H1 (cell line): ENCODE measurements around the gene ISOC2. TPM values are rescaled to one million over a fixed set of nuclear protein-coding genes. Genes with fewer than 3 reads are reported as not detected.
A peak's percentile ranks its signal among the peaks of the same experiment; 100 is the strongest.

ENCODE experiments used
- CTCF ChIA-PET: fragments of 300-600 bp; sonication (Branson Sonifier 250); formaldehyde crosslinking; loops from one replicate; lab custom pipeline; 2021; ENCODE audit not compliant: partially characterized antibody; lab: Charles Lee
- POLR2A ChIA-PET: fragments of 300-600 bp; sonication (Branson Sonifier 250); formaldehyde crosslinking; loops from one replicate; lab custom pipeline; 2021; ENCODE audit warnings: inconsistent platforms; ENCODE audit not compliant: partially characterized antibody; lab: Charles Lee
- DNase-seq, 2 experiments: peaks; one replicate each; pipeline versions ENCODE4 v3.0.0 to v3.0.0-alpha.2; 2010 to 2022; ENCODE audit warnings: low spot score in 2 of 2, low read depth in 1 of 2, mixed read lengths in 1 of 2
- FAIRE-seq: peaks from 2 replicates; lab custom pipeline; 2011; peaks lifted over from hg19 to GRCh38; lab: Jason Lieb, UNC
- H2AFZ ChIP-seq: 2 replicates; pipeline ENCODE4 v1.8.1; 2012; ENCODE audit warnings: low read length, inconsistent platforms
- H2AK5ac ChIP-seq: 2 replicates; pipeline ENCODE4 v1.6.1; 2013; ENCODE audit warnings: low read depth, low read length
- H2BK120ac ChIP-seq: replicated peaks from 2 replicates; pipeline ENCODE3; 2013; ENCODE audit warnings: low read depth, low read length, inconsistent platforms
- H2BK12ac ChIP-seq: 2 replicates; pipeline ENCODE4 v1.6.1; 2013; ENCODE audit warnings: low read depth, low read length
- H2BK15ac ChIP-seq: 2 replicates; pipeline ENCODE4 v1.6.1; 2013; ENCODE audit warnings: low read length
- H2BK20ac ChIP-seq: 2 replicates; pipeline ENCODE4 v1.6.1; 2013; ENCODE audit warnings: low read length
- H2BK5ac ChIP-seq: 2 replicates; pipeline ENCODE4 v1.6.1; 2013; ENCODE audit warnings: low read depth, low read length
- H3K14ac ChIP-seq: 2 replicates; pipeline ENCODE4 v1.6.1; 2013; ENCODE audit warnings: inconsistent platforms; ENCODE audit not compliant: insufficient read length
- H3K18ac ChIP-seq: 2 replicates; pipeline ENCODE4 v1.6.1; 2013; ENCODE audit warnings: low read length; ENCODE audit errors: extremely low read depth
- H3K23ac ChIP-seq: 2 replicates; pipeline ENCODE4 v1.6.1; 2013; ENCODE audit warnings: inconsistent platforms; ENCODE audit not compliant: insufficient read length
- H3K23me2 ChIP-seq: 2 replicates; pipeline ENCODE4 v1.6.1; 2013; ENCODE audit warnings: low read depth, low read length
- H3K27ac ChIP-seq: 2 replicates; pipeline ENCODE4 v1.6.1; 2011; ENCODE audit warnings: low read depth, low read length, inconsistent platforms
- H3K27me3 ChIP-seq, 4 experiments: replicated peaks in 1 of 4; 1 replicate in 1 of 4; 2 replicates in 3 of 4; pipeline versions ENCODE4 v1.6.1 to v1.8.1; 2011 to 2013; ENCODE audit warnings: low read length in 3 of 4, mild to moderate bottlenecking in 3 of 4, inconsistent platforms in 2 of 4, mixed read lengths in 2 of 4, moderate library complexity in 1 of 4; ENCODE audit not compliant: control insufficient read depth in 3 of 4, insufficient read depth in 3 of 4; ENCODE audit errors: extremely low read depth in 1 of 4
- H3K36me3 ChIP-seq, 4 experiments: 2 replicates each; pipeline versions ENCODE4 v1.6.1 to v1.8.1; 2011 to 2013; ENCODE audit warnings: mild to moderate bottlenecking in 4 of 4, low read length in 3 of 4, moderate library complexity in 2 of 4, control low read depth in 1 of 4, inconsistent platforms in 1 of 4; ENCODE audit not compliant: insufficient read depth in 4 of 4, control insufficient read depth in 2 of 4
- H3K4ac ChIP-seq: replicated peaks from 2 replicates; pipeline ENCODE3; 2013; ENCODE audit warnings: low read length, low read depth, mixed read lengths, inconsistent platforms; ENCODE audit not compliant: insufficient read length
- H3K4me1 ChIP-seq, 4 experiments: replicated peaks in 1 of 4; 1 replicate in 1 of 4; 2 replicates in 3 of 4; pipeline versions ENCODE4 v1.6.1 to v1.8.1; 2011 to 2013; ENCODE audit warnings: low read length in 3 of 4, inconsistent platforms in 2 of 4, mixed read lengths in 1 of 4; ENCODE audit not compliant: insufficient read depth in 4 of 4, control insufficient read depth in 3 of 4
- H3K4me2 ChIP-seq, 2 experiments: 2 replicates each; pipeline versions ENCODE4 v1.6.1 to v1.8.1; 2011 to 2013; ENCODE audit warnings: low read depth in 2 of 2, low read length in 2 of 2, control low read depth in 1 of 2, inconsistent platforms in 1 of 2, mild to moderate bottlenecking in 1 of 2; ENCODE audit not compliant: insufficient read depth in 1 of 2
- H3K4me3 ChIP-seq, 4 experiments: fragments of 200-600, 300-600 bp in 1 of 4; sonication (generic), shearing (Covaris generic), sonication (Bioruptor Twin) in 1 of 4; 2 replicates each; pipeline versions ENCODE4 v1.5.1 to v1.8.1; 2011 to 2016; ENCODE audit warnings: low read length in 4 of 4, low read depth in 3 of 4, control low read depth in 2 of 4, inconsistent platforms in 2 of 4, mild to moderate bottlenecking in 2 of 4, mixed read lengths in 1 of 4, moderate library complexity in 1 of 4; ENCODE audit not compliant: insufficient read depth in 2 of 4; ENCODE audit errors: extremely low read depth in 1 of 4
- H3K56ac ChIP-seq: replicated peaks from 2 replicates; pipeline ENCODE3; 2013; ENCODE audit warnings: low read depth, mild to moderate bottlenecking, mixed read lengths, low read length, inconsistent platforms; ENCODE audit not compliant: insufficient read length
- H3K79me1 ChIP-seq: 2 replicates; pipeline ENCODE4 v1.6.1; 2013; ENCODE audit warnings: low read depth, low read length, control low read depth
- H3K79me2 ChIP-seq, 2 experiments: 2 replicates each; pipeline versions ENCODE4 v1.6.1 to v1.8.1; 2012 to 2013; ENCODE audit warnings: low read length in 2 of 2, mild to moderate bottlenecking in 2 of 2, inconsistent platforms in 1 of 2; ENCODE audit not compliant: insufficient read depth in 2 of 2, control insufficient read depth in 1 of 2
- H3K9ac ChIP-seq, 4 experiments: replicated peaks in 1 of 4; 1 replicate in 1 of 4; 2 replicates in 3 of 4; pipeline versions ENCODE4 v1.6.1 to v1.8.1; 2011 to 2013; ENCODE audit warnings: low read depth in 3 of 4, low read length in 3 of 4, control low read depth in 2 of 4, mild to moderate bottlenecking in 2 of 4, moderate library complexity in 2 of 4, inconsistent platforms in 1 of 4; ENCODE audit errors: extremely low read depth in 1 of 4
- H3K9me3 ChIP-seq, 2 experiments: 2 replicates each; pipeline versions ENCODE4 v1.6.1 to v1.8.1; 2012 to 2013; ENCODE audit warnings: mild to moderate bottlenecking in 2 of 2, moderate library complexity in 2 of 2, control low read depth in 1 of 2, inconsistent platforms in 1 of 2, low read depth in 1 of 2, low read length in 1 of 2, mixed read lengths in 1 of 2; ENCODE audit not compliant: insufficient read depth in 2 of 2
- H4K20me1 ChIP-seq, 2 experiments: replicated peaks in 1 of 2; 2 replicates each; pipeline versions ENCODE3 to v1.8.1; 2011 to 2013; ENCODE audit warnings: inconsistent platforms in 2 of 2, low read length in 2 of 2, mild to moderate bottlenecking in 1 of 2; ENCODE audit not compliant: insufficient read depth in 2 of 2, control insufficient read depth in 1 of 2
- H4K5ac ChIP-seq: 2 replicates; pipeline ENCODE4 v1.6.1; 2013; ENCODE audit warnings: low read length, low read depth, mixed read lengths, inconsistent platforms; ENCODE audit not compliant: insufficient read length
- H4K8ac ChIP-seq: 2 replicates; pipeline ENCODE4 v1.8.0; 2013; ENCODE audit warnings: mild to moderate bottlenecking, moderate library complexity, low read length, inconsistent platforms; ENCODE audit not compliant: insufficient read depth; ENCODE audit errors: extremely low read depth
- H4K91ac ChIP-seq: replicated peaks from 2 replicates; pipeline ENCODE3; 2013; ENCODE audit warnings: low read length, mixed read lengths, inconsistent platforms; ENCODE audit not compliant: insufficient read length
- EGR1 ChIP-seq: IDR thresholded peaks from 2 replicates; pipeline ENCODE4 v1.6.1; 2011; ENCODE audit warnings: low read depth, low read length, borderline replicate concordance
- POLR2A ChIP-seq, 2 experiments: IDR thresholded peaks; 1 replicate in 1 of 2; 2 replicates in 1 of 2; pipeline ENCODE4 v1.6.1; 2011; ENCODE audit warnings: low read depth in 2 of 2, low read length in 2 of 2, mild to moderate bottlenecking in 2 of 2; ENCODE audit errors: control extremely low read depth in 1 of 2
- POU5F1 ChIP-seq: IDR thresholded peaks from 2 replicates; pipeline ENCODE4 v1.6.1; 2011; ENCODE audit warnings: low read depth, mild to moderate bottlenecking, low read length, moderate library complexity
- RXRA ChIP-seq: IDR thresholded peaks from 2 replicates; pipeline ENCODE4 v1.6.1; 2011; ENCODE audit warnings: low read depth, mild to moderate bottlenecking, low read length, moderate library complexity; ENCODE audit not compliant: insufficient read depth
- SAP30 ChIP-seq: fragments of 300-600 bp; sonication (generic); IDR thresholded peaks from 2 replicates; pipeline ENCODE4 v1.7.1; 2012; ENCODE audit warnings: low read length, moderate library complexity, mild to moderate bottlenecking, inconsistent platforms; ENCODE audit not compliant: insufficient read depth, insufficient replicate concordance
- SP2 ChIP-seq: IDR thresholded peaks from 2 replicates; pipeline ENCODE4 v1.6.1; 2012; ENCODE audit warnings: mild to moderate bottlenecking, low read length, inconsistent platforms
- ZNF274 ChIP-seq: IDR thresholded peaks from 2 replicates; pipeline ENCODE4 v1.7.0; 2012; ENCODE audit warnings: low read length, borderline replicate concordance; ENCODE audit errors: extremely low read depth
- WGBS, 2 experiments: shearing (Covaris generic) in 1 of 2; methylation state at CpG; one replicate each; pipeline versions ENCODE4 v1.1.6 to v1.1.7; 2013 to 2015; ENCODE audit warnings: low lambda C conversion rate in 2 of 2, mixed read lengths in 2 of 2, inconsistent platforms in 1 of 2, low coverage in 1 of 2, missing lambda C conversion rate in 1 of 2; ENCODE audit not compliant: insufficient replicate concordance in 2 of 2, insufficient coverage in 1 of 2, insufficient read length in 1 of 2; ENCODE audit errors: extremely low coverage in 1 of 2, missing lambda C conversion rate in 1 of 2; 5-methylcytosine and 5-hydroxymethylcytosine counted together
- polyA plus RNA-seq, 7 experiments: library from polyadenylated mRNA; depleted of rRNA in 3 of 7; stranded (reverse) in 5 of 7; unstranded in 2 of 7; fragments of >200 nt in 5 of 7; fragments of 200-250 nt in 2 of 7; gene quantifications; 1 replicate in 5 of 7; 2 replicates in 1 of 7; 4 replicates in 1 of 7; pipeline versions ENCODE4 v1.2.1 to v1.2.3, GENCODE V29; 2011 to 2013; ENCODE audit warnings: missing spikeins in 2 of 7, mixed read lengths in 2 of 7
- total RNA-seq: library from RNA; stranded (reverse); fragmentation: NEBNext Ultra II Directional; extraction: Animal tissue kit (Norgen Biotek cat#: 25700); gene quantifications from 2 replicates; pipeline ENCODE4 v1.2.1, GENCODE V29; 2021
- TF ChIP-seq, protein P1 (sequence below): IDR thresholded peaks from 2 replicates; pipeline ENCODE4 v1.6.1; 2012; ENCODE audit warnings: inconsistent platforms

ISOC2 gene
- total and polyA plus RNA-seq, 2 of the 8 experiments (the other 6 are each of a cell fraction or from before 2014, with no cell fraction given) = 96.9 to 152 TPM

- peaks cover 0 to 50% (median 36%) of the 10 kb centered on the region in 4 experiments; a peak in 6 of 7 replicates for H3K4me1 ChIP-seq
- peak within 1 kb of the TSS; percentile 69; the same call in 1 of the 2 replicates for H3K27ac ChIP-seq
- H3K4ac ChIP-seq = peak within 1 kb of the TSS; percentile 78
- peaks cover 4% of the 10 kb centered on the region; the same call in 1 of the 2 replicates for H3K79me1 ChIP-seq
- DNase-seq = peak; percentile 68 to 97
- peak within 1 kb of the TSS; percentile 60 for H3K18ac ChIP-seq
- H3K14ac ChIP-seq = no peak within 1 kb of the TSS
- ChIA-PET POLR2A (interaction anchor here (0.6 to 6.8 kb wide), 17 partner anchors 8 to 667 kb away, joined by 3 to 50 read pairs (median 6); partner anchors contain the start of genes FIZ1, ZNF628 and ZNF865), CTCF (interaction anchor here (1.0 to 3.9 kb wide), 8 partner anchors 12 to 183 kb away, joined by 3 to 28 read pairs (median 4); partner anchors contain the start of gene ZNF865)
- H2BK20ac ChIP-seq = no peak within 1 kb of the TSS
- peaks cover 11% of the 10 kb centered on the region for H3K23me2 ChIP-seq
- peak within 1 kb of the TSS; percentile 46 to 88 (median 76) for H3K4me3 ChIP-seq
- peak within 1 kb of the TSS; percentile 68 to 89 for H3K4me2 ChIP-seq
- H4K20me1 ChIP-seq = peaks cover 0 to 6% of the 10 kb centered on the region in 2 experiments
- 1% methylated on average over 50 of the region's 78 CpGs; no CpG with 5 or more reads in 1 of the 2 experiments for WGBS, 2 experiments
- peak within 1 kb of the TSS; percentile 87; the same call in 1 of the 2 replicates for H2BK5ac ChIP-seq
- H2AFZ ChIP-seq = no peak within 1 kb of the TSS
- H3K79me2 ChIP-seq = peaks cover 0 to 5% of the 10 kb centered on the region in 2 experiments; a peak in 1 of 4 replicates
- no peak within 1 kb of the TSS for H2AK5ac ChIP-seq
- H3K27me3 ChIP-seq = no peaks in the 10 kb centered on the region
- H2BK15ac ChIP-seq = peak within 1 kb of the TSS; percentile 88; the same call in 1 of the 2 replicates
- H3K9me3 ChIP-seq = no peaks in the 10 kb centered on the region
- peak within 1 kb of the TSS in 3 of 4 experiments; percentile 53 to 60 (median 56); a peak in 6 of 7 replicates for H3K9ac ChIP-seq
- H4K8ac ChIP-seq = peak within 1 kb of the TSS; percentile 87; the same call in 1 of the 2 replicates
- no peak within 1 kb of the TSS for H2BK120ac ChIP-seq
- peaks cover 0 to 10% (median 0%) of the 10 kb centered on the region in 4 experiments; a peak in 2 of 8 replicates for H3K36me3 ChIP-seq
- H3K23ac ChIP-seq = no peak within 1 kb of the TSS
- peak within 1 kb of the TSS; percentile 39; the same call in 1 of the 2 replicates for H2BK12ac ChIP-seq
- no peak for FAIRE-seq
- H4K5ac ChIP-seq = peak within 1 kb of the TSS; percentile 70
- peak within 1 kb of the TSS; percentile 82 for H3K56ac ChIP-seq
- H4K91ac ChIP-seq = peak within 1 kb of the TSS; percentile 81
- TF ChIP-seq POU5F1 (no peak), EGR1 (peak; percentile 17; the same call in 1 of the 2 replicates), SP2 (no peak), POLR2A (IDR thresholded peaks at IDR 0.05; ENCODE audit: control extremely low read depth in 1 of 2, low read depth in 2 of 2, low read length in 2 of 2) (peak in 1 of 2 experiments; percentile 55; a peak in 2 of 3 replicates), RXRA (no peak), SAP30 (no peak), ZNF274 (no peak)
- TF ChIP-seq, protein P1, sequence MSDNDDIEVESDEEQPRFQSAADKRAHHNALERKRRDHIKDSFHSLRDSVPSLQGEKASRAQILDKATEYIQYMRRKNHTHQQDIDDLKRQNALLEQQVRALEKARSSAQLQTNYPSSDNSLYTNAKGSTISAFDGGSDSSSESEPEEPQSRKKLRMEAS = no peak; the same call in 1 of the 2 replicates
Measured at GRCh38 chr19:55484593-55485438, 23.4 kb upstream of the ISOC2 start, which contains the start of gene NAT14. TSS of gene NAT14 (plus strand) at chr19:55485188. CDS start at chr19:55485709, 521 bp downstream.
